ENCODE data around the gene PPP4C.
"Not testable (repeated sequence)": the region's sequence is repeated elsewhere in the genome, so short reads cannot be mapped to it uniquely, and the experiment has no call there.

The PPP4C gene

DNA sequence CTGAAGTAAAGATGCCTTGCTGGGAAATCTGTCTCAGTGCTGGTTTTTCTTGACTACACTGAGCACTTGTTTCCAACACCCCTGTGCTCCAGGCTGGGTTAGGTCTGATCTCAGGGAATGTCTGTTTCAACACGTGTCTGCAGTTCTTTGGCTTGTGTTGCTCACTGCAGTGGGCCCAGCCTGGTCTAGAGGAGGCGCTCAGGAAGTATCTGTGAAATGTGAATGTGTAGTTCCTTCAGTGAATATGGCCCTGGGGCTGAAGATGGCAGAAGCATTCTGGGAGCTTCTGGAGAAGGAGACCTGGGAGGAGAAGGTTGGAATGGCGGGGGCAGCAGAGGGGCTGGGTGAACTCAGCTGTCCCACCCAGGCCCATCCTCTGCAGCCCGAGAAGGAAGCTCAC is 28.3 kb downstream of the PPP4C start:
- no peak for DNase-seq

DNA sequence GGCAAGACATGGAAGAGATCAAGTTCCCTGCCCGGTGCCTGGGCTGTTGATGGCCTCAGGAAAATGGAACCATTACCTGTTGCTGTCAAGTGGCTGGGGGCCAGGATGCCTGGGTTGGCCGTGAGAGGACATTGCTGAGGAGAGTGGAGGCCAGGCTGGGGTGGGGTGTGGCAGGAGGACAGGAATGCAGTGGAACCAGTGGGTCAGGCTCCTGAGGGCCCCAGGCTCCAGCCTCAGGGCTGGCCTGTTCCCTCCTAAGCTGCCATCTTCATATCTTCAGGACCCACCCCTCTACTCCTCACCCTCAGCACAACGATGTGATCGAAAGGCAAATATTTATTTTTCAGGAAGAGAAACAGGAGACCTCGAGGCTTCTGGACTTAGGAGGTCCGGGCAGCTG is 28.7 kb downstream of the PPP4C start:
- DNase-seq = no peak

DNA sequence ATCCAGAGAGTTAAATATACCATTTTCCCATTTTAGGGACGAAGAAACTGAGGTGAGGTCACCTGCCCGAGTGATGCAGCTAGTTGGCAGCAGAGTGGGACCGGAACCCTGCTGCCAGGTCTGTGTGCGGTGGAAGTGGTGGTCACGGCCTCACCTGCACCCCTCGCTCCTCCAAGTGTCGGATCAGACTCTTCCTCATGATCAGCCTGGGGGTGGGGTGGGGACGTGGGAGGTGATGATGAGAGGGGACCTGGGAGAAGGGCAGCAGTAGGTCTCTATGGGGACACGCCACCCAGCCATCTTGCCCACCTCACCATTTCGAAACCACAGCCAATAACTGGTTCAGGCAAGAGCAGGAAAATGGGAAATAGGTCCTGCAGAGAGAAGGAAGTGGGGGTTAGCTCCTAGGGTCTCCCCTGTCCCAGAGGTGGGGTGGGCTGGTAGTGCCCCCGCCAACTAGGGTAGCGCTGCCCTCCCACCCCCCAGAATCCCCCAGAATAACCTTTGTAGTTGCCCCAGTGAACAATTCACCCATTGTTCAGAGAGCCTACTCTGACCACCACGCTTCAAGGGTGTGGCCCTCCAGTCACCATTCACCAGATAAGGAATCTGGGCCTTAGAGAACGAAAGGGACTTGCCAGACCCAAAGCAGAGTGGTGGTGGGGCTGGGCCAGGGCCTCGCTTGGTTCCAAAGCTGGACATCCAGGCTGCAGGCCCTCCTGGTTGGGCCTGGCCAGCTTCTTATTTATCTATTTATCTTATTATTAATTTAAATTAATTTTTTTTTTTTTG is 32.5 kb downstream of the PPP4C start:
- no peak for DNase-seq

- no peak for DNase-seq
Measured at GRCh38 chr16:30110661-30111060, 34.9 kb downstream of the PPP4C start.

DNA sequence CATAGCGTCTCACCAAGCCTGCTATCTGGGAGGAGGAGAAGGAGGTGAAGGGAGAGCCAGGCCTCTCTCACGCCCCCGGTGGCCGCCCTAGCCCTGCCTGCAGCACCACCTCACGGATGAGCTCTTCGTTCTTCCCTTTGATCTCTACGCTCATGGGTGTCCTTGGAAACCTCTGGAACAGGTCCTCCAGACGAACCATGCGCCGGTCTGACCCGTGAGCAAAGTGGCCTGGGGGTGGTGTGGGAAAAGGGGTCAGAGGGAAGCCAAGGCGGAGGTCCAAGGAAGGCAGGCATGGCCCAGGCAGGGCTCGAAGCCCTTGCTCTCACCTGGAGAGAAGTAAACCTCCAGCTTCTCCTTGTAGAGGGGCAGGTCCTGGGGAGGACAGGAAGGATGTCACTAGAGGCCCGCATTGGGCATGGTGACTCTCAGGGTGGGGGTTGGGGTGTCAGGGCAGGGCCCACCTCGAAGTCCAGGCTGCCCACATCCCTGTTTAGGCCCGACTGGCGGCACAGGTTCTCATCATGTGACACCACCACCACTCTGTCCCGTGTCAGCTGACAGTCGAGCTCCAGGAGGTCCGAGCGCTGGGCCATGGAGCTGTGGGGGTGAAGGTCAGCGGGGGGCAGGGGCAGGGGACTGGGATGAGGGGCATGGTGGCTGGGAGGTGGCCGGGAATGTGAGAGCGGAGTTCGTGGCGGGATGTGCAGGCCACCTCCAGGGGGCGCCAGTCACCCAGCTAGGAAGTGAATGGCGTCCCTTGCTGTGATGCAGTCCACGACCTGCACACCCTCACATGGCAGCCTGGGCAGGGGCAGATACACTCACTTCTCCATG is 36.6 kb downstream of the PPP4C start:
- no peak for DNase-seq

DNA sequence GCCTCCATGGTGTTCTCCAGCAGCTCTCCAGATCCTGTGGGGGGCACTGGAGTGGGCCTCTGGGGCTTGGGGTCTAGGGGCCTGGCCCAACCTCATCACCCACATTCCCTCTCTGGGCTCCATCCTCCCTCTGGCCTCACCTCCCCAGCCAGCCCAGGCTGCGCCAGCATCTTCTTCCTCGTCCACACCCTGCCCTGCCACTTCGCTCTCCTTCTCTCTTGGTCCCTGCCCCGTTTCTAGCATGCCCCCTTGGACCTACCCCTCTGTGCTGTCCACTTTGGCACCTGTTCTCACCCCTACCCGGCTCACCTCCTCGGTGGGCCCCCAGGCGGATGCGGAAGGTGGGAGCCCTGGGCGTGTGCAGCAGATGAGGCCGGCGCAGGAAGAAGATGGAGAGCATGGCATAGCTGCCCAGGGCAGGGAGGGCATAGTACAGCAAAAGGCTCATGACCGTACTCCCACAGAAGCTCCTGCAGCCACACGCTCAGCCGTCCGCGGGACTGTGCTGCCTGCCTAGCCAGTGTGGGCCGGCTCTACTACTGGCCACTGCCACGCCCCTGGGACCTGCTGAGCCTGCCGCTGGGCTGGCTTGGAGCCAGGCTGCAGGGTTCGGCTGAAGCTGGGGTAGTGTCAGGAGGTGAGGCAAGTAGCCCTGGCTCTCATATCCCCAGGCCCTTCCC is 37.4 kb downstream of the PPP4C start, which contains the start of gene GDPD3:
TSS of gene GDPD3 (minus strand) at position 507 of the 680 bp plus-strand sequence. CDS start at position 448, 59 bp downstream.
- no peak for DNase-seq

- DNase-seq = no peak
Measured at GRCh38 chr16:30113711-30114333, 38.0 kb downstream of the PPP4C start.

DNA sequence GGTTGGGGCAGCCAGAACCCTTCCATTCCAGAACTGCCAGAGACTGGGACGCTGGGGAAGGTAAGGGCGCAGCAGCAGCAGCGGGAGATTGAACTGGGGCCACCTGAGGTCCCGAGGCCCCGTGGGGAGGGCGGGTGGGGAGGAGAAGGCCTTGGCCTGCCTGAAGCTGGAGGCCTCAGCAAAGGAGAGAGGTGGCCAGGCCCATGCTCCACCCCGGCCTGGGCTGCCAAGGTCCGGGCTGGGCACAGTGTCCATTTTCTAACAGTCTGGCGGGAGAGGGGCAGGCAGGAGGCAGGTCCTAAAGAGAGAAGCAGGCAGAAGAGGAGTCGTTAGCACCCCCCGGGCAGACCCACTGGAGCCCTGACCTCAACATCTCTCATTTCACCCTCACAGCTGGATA is 38.6 kb downstream of the PPP4C start:
- no peak for DNase-seq

GRCh38 chr16:30114833-30115232 is 39.0 kb downstream of the PPP4C start:
- not testable (repeated sequence) for DNase-seq

- DNase-seq = no peak
Measured at GRCh38 chr16:30115238-30115637, 39.4 kb downstream of the PPP4C start.

GRCh38 chr16:30116291-30117207 is 40.8 kb downstream of the PPP4C start:
- DNase-seq = no peak

- DNase-seq = no peak
Measured at GRCh38 chr16:30117768-30118167, 42.0 kb downstream of the PPP4C start.

DNA sequence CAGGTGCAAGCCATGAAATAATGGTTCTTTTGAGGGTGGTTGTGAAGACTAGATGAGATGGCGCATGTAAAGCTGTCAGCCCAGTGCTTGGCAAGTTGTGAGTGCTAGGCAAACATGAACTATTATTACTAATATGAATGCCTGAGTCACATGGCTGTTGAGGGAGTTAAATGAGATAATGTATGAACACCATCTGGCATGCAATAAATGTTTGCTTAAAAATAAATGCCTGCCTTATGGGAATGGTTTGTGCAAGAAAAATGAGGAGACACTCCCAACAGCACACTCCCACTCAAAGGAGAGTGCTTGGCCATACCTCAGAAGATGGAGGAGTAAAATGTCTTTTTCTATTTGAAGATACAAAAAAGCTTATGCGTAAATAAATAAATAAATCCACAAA is 43.6 kb downstream of the PPP4C start:
- DNase-seq = no peak

- no peak for DNase-seq
Measured at GRCh38 chr16:30120340-30121105, 44.7 kb downstream of the PPP4C start.

DNA sequence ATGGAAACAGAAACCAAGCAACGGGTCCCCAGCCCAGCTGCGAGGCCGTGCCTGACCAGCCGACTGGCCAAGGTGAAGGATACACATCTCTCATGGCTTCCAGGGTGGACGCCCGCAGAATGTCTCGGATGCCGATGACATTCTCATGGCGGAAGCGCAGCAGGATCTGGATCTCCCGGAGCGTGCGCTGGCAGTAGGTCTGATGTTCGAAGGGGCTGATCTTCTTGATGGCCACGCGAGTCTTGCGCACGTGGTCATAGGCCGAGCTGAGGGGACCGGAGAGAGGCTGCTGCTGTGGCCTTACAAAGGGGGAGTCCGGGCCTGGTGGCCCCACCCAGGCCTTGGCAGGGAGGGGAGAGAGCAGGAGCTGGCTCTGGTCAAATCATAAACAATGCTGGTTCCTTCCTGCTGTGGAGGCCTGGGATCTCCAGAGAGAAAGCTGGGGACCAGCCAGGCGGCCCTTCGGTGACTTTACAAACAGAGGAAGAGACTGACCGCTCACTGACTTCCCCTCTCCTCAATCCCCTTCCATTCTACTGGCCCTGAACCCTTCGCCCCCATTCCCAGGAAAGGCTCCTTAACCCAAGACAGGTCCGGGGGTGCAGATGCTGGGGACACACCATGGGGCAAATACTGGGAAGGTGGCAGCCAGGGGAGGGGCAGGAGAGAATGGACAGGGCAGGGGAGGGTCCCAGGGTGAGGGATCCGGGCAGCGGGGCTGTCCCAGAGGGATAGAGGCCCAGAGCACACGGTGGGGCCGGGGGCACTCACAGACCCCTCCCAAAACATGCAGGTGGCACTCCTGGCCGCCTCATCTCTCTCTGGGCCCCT is 46.2 kb downstream of the PPP4C start:
- DNase-seq = no peak

DNA sequence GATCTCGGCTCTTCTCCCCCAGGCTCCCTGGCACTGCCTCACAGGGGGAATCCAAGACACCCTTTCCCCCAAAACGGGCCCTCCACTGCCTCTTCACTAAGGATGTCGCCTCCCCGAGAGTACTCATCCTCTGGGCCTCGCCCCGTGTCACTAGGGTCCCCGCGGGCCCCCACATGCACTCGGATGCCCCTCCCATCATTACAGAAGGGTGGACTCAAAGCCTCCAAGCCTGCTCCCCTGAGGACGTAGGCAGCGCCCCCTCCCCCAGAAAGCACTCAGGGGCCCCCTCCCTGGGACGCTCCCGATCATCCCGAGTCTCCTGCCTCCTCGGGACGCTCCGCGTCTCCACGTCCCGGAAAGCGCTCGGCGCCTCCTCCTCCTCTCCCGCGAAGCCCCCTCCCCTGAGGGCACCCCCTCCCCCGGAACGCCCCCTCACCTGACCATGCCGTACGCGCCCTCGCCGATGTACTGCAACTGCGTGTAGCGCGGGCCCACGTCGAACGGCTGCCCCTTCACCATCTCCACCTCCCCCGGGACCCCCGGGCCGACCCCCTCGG is 46.9 kb downstream of the PPP4C start:
- no peak for DNase-seq

GRCh38 chr16:30124985-30125379 is 49.2 kb downstream of the PPP4C start:
- no peak for DNase-seq

DNA sequence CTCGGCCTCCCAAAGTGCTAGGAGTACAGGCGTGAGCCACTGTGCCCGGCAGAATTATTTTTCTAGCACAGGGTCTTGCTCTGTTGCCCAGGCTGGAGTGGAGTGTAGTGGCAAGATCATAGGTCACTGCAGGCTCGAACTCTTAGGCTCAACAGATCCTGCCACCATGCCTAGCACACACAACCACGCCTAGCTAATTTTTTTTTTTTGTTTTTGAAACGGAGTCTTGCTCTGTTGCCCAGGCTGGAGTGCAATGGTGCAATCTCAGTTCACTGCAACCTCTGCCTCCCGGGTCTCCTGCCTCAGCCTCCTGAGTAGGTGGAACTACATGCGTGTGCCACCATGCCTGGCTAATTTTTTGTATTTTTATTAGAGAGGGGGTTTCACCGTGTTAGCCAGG is 49.9 kb downstream of the PPP4C start:
- not testable (repeated sequence) for DNase-seq

GRCh38 chr16:30127993-30128392 is 52.2 kb downstream of the PPP4C start:
- DNase-seq = no peak

Measured in NCI-H526 treated with DMSO at 0.1 percent for 48 hours (cell line).